Neural cell (in vitro differentiated cells): ENCODE measurements around the gene MAD1L1.

Experiments
- CTCF ChIP-seq: fragments of 450-650 bp; IDR thresholded peaks from 2 replicates; pipeline ENCODE4 v1.5.1; 2014; ENCODE audit warnings: antibody characterized with exemption, mild to moderate bottlenecking, moderate library complexity; ENCODE audit not compliant: poor library complexity, severe bottlenecking
- EP300 ChIP-seq: fragments of 450-650 bp; conservative IDR thresholded peaks from 2 replicates; pipeline ENCODE4 v1.6.1; 2014; ENCODE audit warnings: antibody characterized with exemption, mild to moderate bottlenecking, moderate library complexity; ENCODE audit not compliant: poor library complexity, severe bottlenecking
- EZH2 ChIP-seq: fragments of 200-600, 300-800 bp; shearing (Covaris generic), sonication (generic); IDR thresholded peaks from 2 replicates; pipeline ENCODE4 v1.6.1; 2014; ENCODE audit warnings: antibody characterized with exemption, low read length, borderline replicate concordance, mild to moderate bottlenecking; ENCODE audit not compliant: insufficient read depth, poor library complexity, severe bottlenecking
- POLR2AphosphoS5 ChIP-seq: IDR thresholded peaks from 2 replicates; pipeline ENCODE4 v1.6.1; 2012
- REST ChIP-seq: IDR thresholded peaks from 2 replicates; pipeline ENCODE4 v1.6.1; 2012; ENCODE audit warnings: borderline replicate concordance
- SMC3 ChIP-seq: fragments of 450-650 bp; conservative IDR thresholded peaks from 2 replicates; pipeline ENCODE4 v1.6.1; 2014; ENCODE audit warnings: antibody characterized with exemption, mild to moderate bottlenecking, moderate library complexity; ENCODE audit not compliant: poor library complexity
- TAF1 ChIP-seq: IDR thresholded peaks from 2 replicates; pipeline ENCODE4 v1.6.1; 2012; ENCODE audit warnings: low read depth

GRCh38 chr7:2007551-2007950 is 225.2 kb downstream of the MAD1L1 start:
- no peak for TF ChIP-seq EP300
- TF ChIP-seq POLR2AphosphoS5: no peak
- no peak for TF ChIP-seq REST
- TF ChIP-seq CTCF: no peak
- no peak for TF ChIP-seq SMC3
- no peak for TF ChIP-seq EZH2
- no peak for TF ChIP-seq TAF1
